AG04449 (cell line): ENCODE measurements around the gene PRKG1.

Experiments
- CTCF ChIA-PET: fragments of 350-600 bp; formaldehyde crosslinking; extraction: SDS; loops from one replicate; lab custom pipeline; 2021; ENCODE audit warnings: antibody characterized with exemption; lab: Yijun Ruan, JAX
- POLR2A ChIA-PET: fragments of 400-600, 350-600 bp; formaldehyde crosslinking; extraction: SDS; loops from one replicate; lab custom pipeline; 2020; ENCODE audit warnings: antibody characterized with exemption, inconsistent platforms; lab: Yijun Ruan, JAX
- DNase-seq: peaks from one replicate; pipeline ENCODE4 v3.0.0-alpha.2; 2010; ENCODE audit warnings: low read depth, low spot score
- H3K4me3 ChIP-seq: 2 replicates; pipeline ENCODE4 v1.5.1; 2011; ENCODE audit warnings: low read depth, mild to moderate bottlenecking, control low read depth, low read length
- TF ChIP-seq, protein P1 (sequence below): IDR thresholded peaks from one replicate; pipeline ENCODE4 v1.5.1; 2011; ENCODE audit warnings: mild to moderate bottlenecking, moderate library complexity, low read length, control low read depth, inconsistent platforms; ENCODE audit not compliant: insufficient read depth; ENCODE audit errors: missing control alignments

PRKG1 gene

DNA sequence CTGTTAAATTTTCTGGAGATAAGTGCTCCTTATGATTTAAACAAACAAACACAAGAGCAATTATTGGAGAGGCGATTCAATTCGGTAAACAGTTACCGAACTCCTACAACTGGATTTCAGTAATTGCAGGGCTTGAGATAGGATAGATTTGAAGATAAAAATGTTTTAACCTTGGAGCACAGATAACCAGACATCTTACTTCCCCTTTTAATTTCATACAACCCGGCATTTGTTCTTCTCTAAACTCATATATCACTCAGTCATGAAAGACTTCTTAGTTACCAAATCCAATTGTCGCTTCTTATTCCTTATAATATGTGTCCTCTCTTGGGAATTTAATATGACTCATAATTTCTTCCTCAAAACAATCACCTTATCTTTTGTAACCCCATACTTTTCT, 861.1 kb downstream of the PRKG1 start:
- ChIA-PET CTCF (interaction anchor here (1.4 kb wide), 1 partner anchor 25 kb away, joined by 4 read pairs; no protein-coding TSS in a partner anchor), POLR2A (no interaction called here)

DNA sequence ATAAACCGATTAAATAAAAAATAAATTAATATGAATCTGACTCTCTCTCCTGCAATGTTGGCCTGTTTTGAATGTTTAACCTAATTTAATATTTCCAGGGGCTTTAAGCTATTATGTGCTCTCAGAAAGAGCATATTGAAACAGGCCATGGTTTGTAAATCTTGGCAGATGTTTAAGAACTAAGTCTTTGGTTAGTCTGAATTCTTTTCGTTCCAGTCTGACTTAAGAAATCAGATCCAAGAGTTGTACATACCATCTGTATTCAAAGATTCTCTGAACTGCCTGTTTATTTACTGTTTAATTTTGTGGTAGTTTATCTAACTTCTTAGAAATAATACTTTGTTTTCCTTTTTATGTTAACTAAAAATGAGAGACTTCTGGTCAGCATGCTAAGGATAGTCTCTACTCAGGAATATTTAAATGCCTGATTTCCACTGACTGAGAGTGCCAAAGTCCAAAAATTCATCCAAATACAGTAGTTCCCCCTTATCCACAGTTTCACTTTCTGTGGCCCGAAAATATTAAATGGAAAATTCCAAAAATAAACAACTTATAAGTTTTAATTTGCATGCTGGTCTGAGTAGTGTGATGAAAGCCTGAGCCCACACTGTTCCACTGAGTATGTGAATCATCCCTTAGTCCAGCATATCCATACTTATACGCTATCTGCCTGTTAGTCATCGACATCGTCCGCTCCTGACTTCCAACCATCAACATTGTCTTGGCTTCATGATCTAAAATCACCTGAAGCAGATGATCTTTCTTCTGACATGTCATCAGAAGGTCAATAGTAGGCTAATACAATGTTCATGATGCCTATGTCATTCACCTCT, 863.2 kb downstream of the PRKG1 start:
- no peak overlapping the region; the same call in 1 of the 2 replicates for H3K4me3 ChIP-seq
- ChIA-PET CTCF (interaction anchor here (0.8 kb wide), 1 partner anchor 42 kb away, joined by 3 read pairs; no protein-coding TSS in a partner anchor), POLR2A (no interaction called here)
- TF ChIP-seq, protein P1, sequence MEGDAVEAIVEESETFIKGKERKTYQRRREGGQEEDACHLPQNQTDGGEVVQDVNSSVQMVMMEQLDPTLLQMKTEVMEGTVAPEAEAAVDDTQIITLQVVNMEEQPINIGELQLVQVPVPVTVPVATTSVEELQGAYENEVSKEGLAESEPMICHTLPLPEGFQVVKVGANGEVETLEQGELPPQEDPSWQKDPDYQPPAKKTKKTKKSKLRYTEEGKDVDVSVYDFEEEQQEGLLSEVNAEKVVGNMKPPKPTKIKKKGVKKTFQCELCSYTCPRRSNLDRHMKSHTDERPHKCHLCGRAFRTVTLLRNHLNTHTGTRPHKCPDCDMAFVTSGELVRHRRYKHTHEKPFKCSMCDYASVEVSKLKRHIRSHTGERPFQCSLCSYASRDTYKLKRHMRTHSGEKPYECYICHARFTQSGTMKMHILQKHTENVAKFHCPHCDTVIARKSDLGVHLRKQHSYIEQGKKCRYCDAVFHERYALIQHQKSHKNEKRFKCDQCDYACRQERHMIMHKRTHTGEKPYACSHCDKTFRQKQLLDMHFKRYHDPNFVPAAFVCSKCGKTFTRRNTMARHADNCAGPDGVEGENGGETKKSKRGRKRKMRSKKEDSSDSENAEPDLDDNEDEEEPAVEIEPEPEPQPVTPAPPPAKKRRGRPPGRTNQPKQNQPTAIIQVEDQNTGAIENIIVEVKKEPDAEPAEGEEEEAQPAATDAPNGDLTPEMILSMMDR: no peak
- DNase-seq: peak; percentile 52

More for the DNA sequence above, 861.1 kb downstream of the PRKG1 start:
- no peak for DNase-seq
- no peak overlapping the region for H3K4me3 ChIP-seq
- TF ChIP-seq, protein P1: no peak

DNA sequence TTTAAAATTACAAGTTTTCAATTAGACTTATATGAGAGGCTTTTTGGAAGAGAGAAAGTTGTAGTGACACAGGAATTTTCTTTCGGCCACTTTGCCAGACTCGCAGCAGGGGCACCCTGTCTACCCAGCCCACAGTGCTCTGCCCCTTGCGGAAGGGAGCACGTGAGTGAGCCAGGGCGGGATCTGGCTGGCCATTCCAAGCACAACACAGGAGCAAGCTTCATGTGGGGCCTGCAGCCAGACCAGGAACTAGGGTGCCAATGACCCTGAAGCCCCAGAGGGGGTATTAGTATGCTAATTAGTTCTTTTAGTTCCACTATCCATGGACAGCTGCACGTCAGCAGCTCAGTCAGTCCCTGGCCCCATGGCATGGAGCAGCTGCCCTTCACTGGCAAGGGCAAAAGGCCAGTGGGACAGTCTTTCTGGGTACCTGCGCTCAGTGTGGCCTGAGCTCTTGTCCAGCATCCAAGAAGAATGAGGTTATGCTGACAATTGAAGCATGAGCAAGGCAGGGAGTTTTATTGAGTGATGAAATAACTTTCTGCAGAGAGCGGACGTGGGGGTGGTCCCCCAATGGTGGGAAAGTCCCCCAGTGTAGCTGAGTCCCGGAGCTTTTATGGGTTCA, 876.2 kb downstream of the PRKG1 start:
- no peak for DNase-seq
- ChIA-PET CTCF (interaction anchor here (1.0 to 1.6 kb wide), 2 partner anchors 10 to 12 kb away, joined by 4 read pairs; no protein-coding TSS in a partner anchor), POLR2A (no interaction called here)
- TF ChIP-seq, protein P1: no peak
- no peak overlapping the region for H3K4me3 ChIP-seq

DNA sequence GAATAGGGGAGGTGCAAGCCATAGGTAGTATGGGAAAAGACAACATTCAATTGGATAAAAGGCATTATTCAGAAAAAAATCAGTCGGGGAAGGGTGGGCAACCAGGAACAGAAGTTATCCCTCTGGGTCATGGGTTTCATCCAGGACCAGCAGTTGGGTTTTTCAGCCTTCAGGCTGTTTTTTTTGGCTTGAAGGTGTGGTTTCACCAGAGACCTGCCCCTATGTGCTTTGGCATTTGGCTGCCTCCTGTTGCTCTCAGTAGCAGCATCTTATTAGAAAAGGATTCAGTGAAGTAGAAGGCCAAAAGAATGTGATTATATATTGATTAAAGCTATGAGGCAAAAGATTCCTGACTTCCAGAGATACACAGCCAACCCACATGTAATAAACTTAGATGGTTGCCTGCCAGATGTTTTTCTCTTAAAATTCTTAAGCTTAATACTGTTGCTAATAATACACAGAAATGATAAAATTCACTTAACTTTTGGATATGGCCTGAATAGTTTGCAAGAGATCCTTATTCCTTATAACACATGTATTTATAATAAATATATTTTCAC, 876.8 kb downstream of the PRKG1 start:
- DNase-seq: no peak
- H3K4me3 ChIP-seq: no peak overlapping the region
- ChIA-PET CTCF (interaction anchor here (0.6 to 1.6 kb wide), 2 partner anchors 9 to 10 kb away, joined by 3 to 4 read pairs; no protein-coding TSS in a partner anchor), POLR2A (no interaction called here)
- TF ChIP-seq, protein P1: no peak

DNA sequence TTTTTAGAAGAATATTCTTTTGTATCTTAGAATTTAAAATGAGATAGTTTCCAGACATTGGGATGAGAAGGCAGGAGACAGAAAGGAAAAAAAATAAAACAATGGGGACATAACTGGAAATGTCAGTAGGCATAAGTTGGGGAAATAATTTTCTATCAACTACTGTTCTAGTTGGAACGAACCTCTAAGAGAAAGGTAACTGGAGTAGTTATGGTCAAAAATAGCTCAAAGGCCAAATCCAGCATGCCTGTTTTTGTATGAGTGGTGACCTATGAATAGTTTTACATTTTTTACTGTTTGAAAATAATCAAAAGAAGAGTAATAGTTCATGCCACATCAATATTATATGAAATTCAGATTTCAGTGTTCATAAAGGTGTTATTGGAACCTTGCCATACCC, 877.3 kb downstream of the PRKG1 start:
- CTCF ChIA-PET: interaction anchor here (0.6 kb wide), 1 partner anchor 8 kb away, joined by 3 read pairs; no protein-coding TSS in a partner anchor
- DNase-seq: no peak
- POLR2A ChIA-PET: no interaction called here
- H3K4me3 ChIP-seq: no peak overlapping the region
- TF ChIP-seq, protein P1: no peak
